HG02885 (cell line): ENCODE measurements around the gene LAMB1.
A peak's percentile ranks its signal among the peaks of the same experiment; 100 is the strongest.
"Not testable (repeated sequence)": the region's sequence is repeated elsewhere in the genome, so short reads cannot be mapped to it uniquely, and the experiment has no call there.

ENCODE experiments used
- ATAC-seq: cut with Tn5 transposase; IDR thresholded peaks from one replicate; pipeline ENCODE4 v1.9.1; 2021; ENCODE audit warnings: mild to moderate bottlenecking; ENCODE audit not compliant: unreplicated experiment, poor library complexity

LAMB1 gene

GRCh38 chr7:107926481-107926880 is 76.5 kb downstream of the LAMB1 start:
- ATAC-seq = no peak

DNA sequence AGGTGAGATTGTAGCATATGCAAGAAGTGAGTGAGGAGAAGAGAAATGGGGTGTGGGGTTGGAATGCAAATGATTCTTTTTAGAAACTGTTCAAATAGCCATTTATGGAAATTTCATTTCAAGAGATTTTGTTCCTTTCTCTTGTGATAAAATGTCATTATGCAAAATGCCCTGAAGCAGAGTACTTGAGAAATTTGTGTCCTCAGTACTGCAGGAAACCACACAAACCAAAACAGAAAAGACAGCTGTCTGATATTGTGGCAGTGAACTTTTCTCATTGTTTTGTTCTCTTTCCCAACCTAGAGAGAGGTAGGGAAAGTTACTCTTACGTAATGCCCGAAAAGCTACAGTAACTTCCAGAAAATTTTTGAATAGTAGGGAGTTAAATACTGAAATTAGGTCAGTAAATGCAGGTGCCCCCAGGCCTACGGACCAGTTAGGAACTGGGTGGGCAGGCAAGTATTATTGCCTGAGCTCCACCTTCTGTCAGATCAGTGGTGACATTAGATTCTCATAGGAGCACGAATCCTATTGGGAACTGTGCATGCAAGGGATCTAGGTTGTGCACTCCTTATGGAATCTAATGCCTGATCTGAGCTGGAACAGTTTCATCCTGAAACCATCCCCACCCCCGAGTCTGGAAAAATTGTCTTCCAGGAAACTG is 78.0 kb downstream of the LAMB1 start:
- peak; percentile 96 for ATAC-seq

- no peak for ATAC-seq
Observed at GRCh38 chr7:107922886-107923285, 80.1 kb downstream of the LAMB1 start.

- ATAC-seq = not testable (repeated sequence)
Observed at GRCh38 chr7:107921826-107922225, 81.1 kb downstream of the LAMB1 start.

DNA sequence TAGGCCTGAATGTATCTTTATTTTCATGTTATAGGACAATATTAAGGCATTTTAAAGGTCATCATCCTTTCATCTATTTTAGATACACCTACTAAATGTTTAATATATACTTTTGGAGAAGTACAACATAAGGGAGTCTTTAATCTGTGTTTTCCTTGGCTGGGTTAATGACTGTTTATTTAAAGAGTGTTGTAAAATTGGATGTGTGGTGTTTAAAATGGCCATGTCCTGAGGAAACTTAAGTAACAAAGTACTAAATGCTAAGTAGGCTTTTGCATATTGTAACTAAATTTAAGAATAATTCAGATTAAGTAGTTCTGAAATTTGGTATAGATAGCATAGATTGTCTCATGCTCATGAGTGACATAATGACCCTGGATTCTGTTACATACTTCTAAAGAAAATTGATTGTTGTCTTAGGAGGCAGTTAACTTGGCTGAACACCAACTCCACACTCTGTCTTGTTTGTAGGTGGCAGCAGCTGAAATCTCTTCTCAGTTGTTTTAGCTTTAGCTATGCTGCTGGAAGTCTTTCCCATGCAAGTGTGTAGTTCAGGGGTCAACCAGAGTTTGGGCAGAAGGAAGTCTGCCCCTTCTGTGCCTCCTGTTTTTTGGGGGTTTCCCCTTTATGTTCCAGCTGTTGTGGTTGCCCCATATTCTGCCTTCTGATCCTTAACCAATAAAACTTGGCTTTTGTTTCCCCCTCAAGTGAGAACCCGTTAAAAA is 82.8 kb downstream of the LAMB1 start:
- no peak for ATAC-seq

DNA sequence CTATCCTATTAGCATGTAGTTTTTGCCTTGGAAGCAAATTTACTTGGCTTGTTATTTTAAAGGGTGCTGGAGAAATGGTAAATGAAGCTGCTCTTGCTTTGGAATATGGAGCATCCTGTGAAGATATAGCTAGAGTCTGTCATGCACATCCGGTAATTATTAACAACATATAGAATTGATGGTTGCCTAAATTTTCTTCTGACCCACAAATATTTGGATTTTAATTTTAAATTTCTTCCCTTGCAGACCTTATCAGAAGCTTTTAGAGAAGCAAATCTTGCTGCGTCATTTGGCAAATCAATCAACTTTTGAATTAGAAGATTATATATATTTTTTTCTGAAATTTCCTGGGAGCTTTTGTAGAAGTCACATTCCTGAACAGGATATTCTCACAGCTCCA is 84.0 kb downstream of the LAMB1 start:
- no peak for ATAC-seq

DNA sequence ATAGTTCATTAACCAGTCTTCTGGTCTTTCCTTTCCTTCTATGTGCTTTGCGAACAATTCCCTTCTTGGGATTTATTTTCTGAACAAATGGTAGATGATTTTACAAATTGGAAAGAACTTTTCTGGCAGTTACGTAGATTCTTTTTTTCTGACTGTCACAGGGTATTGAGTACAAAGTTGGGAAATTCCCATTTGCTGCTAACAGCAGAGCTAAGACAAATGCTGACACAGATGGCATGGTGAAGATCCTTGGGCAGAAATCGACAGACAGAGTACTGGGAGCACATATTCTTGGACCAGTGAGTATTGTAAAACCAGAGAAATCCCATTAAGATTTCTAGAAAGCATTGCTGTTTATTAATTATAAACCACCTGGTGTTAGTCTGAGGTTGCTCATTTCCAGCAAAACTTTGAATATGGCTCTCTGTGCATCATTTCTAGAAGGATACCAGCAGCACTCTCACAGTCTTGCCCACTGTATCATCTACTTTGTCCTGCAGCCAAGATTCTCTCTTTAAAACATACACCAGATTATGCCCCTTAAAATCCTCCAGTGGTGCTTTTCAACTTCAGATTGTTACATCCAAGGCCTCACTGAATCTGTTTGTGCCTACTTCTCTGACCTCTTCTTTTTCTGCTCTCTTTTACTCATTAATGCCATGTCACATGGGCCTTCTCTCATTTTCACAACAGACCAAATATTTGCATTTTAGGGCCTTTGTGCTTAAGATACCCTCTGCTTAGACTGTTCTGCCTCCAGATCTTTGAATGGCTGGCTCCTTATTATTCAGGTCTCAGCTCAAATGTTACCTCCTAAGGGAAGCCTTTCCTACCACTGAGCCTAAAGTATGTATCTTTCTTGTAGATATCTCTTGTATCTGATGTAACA is 85.0 kb downstream of the LAMB1 start:
- ATAC-seq = peak; percentile 70

GRCh38 chr7:107915541-107915940 is 87.4 kb downstream of the LAMB1 start:
- ATAC-seq = no peak

- ATAC-seq = no peak
Observed at GRCh38 chr7:107914831-107915230, 88.1 kb downstream of the LAMB1 start.

DNA sequence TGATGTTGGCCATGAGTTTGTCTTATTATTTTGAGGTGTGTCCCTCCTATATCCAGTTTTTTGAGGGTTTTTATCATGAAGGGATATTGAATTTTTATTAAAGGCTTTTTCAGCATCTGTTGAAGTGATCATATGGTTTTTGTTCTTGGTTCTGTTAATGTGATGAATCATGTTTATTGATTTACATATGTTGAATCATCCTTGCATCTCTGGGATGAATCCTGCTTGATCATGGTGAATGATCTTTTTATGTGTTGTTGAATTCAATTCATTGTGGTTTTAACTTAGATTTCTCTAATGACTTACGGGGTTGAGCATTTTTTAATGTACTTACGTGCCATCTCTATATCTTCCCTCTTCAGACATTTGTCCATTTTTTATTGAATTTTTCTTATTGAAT is 89.1 kb downstream of the LAMB1 start:
- no peak for ATAC-seq

- ATAC-seq = no peak
Observed at GRCh38 chr7:107911981-107912380, 91.0 kb downstream of the LAMB1 start.

DNA sequence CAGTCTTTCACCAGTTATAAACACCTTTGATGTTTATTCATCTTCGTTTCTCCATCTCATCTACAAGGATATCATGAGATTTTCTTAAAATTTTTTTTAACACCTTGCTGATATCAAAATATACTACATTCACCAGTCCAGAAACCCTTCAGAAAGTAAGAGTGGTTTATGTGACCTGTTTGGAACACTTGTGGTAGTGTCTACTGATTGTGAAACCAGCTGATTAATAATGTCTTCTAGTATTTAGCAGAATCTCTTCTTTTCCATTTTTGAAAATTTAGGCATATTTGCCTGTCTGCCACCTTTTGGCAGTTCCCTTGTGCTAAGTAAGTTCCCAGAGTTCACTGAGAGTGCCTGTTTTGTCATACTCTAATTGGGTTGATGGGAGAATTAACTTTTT is 93.5 kb downstream of the LAMB1 start:
- no peak for ATAC-seq

DNA sequence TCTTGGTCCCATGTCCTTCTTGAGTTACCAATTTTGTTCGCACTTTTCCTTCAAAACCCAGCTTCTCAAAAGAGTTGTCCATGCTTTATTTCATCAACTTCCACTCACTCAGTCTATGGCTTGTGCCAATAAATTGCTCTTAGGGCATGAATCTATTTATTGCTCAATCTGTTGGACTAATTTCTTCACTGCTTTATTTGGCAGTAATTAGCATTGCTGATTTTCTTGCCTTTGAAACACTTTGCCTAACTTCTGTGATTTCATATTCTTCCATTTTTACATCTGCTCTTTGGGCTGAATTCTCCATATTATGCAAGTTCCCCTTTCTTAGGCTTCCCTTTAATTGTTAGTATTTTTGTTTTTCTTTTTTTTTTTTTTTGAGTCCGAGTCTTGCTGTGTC is 95.2 kb downstream of the LAMB1 start:
- no peak for ATAC-seq

GRCh38 chr7:107902381-107902780 is 100.6 kb downstream of the LAMB1 start:
- ATAC-seq = no peak

GRCh38 chr7:107900496-107901015 is 102.4 kb downstream of the LAMB1 start:
- ATAC-seq = no peak

DNA sequence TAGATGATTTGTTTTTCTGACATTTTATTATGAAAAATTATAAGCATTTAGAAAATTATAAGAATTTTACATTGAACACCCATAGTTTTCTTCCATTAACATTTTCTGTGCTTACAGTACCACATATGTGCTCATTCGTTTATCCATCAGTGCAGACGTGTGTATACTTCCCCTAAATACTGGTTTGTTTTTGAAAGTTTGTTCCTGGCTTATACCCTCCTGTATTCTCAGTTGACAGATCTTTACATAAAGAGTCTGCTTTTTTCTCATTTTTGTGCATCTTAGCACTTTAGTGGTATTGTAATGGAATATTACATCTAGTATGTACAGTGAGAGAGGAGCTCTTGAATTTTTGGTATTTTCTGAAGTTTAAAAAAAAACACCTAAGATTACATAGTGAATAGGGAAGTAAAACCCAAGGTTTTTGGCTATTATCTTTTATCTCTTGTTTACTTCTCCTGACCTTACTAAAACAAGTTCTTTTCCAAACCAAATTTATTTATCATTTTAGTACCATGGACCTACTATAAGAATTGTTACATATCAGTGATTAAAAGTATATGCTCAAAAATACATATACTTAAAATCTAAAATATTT is 103.9 kb downstream of the LAMB1 start:
- no peak for ATAC-seq

GRCh38 chr7:107892367-107892741 is 110.6 kb downstream of the LAMB1 start:
- ATAC-seq = not testable (repeated sequence)

GRCh38 chr7:107891636-107892366 is 111.2 kb downstream of the LAMB1 start:
- peak; percentile 13 for ATAC-seq

- ATAC-seq = peak; percentile 98
Observed at GRCh38 chr7:107890962-107891635, 111.9 kb downstream of the LAMB1 start, which contains the start of gene DLD. DLD (plus strand) TSS chr7:107891183; CDS start chr7:107891251, 68 bp downstream.
